Hematopoietic multipotent progenitor cell treated with erythropoietin and hydrocortisone succinate and interleukin-3 and kit ligand, for 17 days (in vitro differentiated cells): ENCODE data around the gene LGALSL.
"Not testable (repeated sequence)": the region's sequence is repeated elsewhere in the genome, so short reads cannot be mapped to it uniquely, and the experiment has no call there.

Experiments
- DNase-seq: peaks from one replicate; pipeline ENCODE4 v3.0.0-alpha.2; 2015; ENCODE audit warnings: low spot score

LGALSL gene

DNA sequence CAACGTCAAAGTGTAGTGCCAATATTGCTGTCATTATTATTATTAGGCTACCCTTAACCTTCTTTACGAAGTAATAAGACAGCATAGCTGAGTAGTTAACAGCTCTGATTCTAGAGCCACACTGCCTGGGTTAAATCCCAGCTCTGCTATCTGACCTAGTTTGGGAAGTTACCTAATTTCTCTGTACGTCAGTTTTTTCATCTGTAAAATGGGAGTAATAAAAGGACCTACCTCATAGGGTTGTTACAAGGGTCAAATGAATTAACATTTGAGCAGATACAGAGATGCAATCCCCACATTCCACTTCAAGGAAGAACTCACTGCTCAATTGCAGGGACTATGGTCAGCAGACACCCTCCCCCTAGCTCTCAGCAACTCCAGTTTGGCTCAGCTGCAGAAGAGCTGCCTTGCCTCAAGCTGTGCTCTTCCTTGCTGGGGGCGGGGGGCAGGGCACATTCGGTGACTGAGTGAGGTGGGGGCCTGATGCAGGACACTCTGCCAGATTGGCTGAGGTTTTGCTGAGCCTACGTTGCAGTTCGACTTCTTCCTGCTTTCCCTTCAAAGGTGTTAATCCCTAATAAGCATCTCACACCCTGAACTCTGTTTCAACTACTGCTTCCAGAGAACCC lies 11.0 kb upstream of the LGALSL start:
- no peak for DNase-seq

DNA sequence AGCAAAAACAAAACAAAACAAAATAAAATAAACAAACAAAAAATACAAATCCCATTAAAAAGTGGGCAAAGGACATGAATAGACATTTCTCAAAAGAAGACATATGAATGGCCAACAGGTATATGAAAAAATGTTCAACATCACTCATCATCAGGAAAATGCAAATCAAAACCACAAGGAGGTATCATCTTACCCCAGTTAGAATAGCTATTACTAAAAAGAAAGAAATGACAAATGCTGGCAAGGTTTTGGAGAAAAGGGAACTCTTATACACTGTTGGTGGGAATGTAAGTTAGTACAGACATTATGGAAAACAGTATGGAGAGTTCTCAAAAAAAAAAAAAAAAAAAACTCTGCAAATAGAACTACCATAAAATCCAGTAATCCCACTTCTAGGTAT lies 8.0 kb upstream of the LGALSL start:
- DNase-seq: not testable (repeated sequence)

DNA sequence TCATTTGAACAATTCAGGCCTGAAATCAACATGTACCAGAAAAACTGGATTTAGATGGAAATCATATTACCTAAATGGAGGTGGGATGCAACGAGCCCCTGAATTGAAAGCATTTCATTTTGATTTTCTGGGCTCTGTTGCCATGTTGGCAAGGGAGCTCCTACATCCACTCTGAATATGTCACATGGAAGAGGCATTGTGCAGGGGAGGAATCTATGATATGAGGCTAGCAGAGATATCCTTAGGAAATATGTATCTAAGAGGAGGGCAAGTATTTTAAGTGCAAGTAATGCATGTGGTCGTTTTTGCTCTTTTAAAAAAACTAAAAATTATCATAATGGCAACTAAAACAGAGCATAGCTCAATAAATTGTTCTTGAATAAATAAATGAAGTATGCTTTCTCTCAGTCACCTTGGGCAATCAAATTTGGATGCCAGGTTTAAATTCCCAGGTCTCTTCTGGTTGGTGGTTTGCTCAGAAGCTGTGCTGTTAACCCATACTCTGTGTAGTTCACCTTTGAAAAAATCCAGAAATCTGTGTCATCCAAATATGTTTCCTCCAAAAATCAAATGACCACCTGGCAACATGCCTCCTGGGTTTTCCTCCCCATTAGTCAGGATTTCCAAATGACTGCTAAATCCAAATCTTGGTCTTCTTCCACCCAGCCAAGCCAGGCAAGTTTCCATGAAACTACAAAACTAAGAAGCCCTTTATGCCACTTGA lies 6.5 kb upstream of the LGALSL start:
- no peak for DNase-seq

DNA sequence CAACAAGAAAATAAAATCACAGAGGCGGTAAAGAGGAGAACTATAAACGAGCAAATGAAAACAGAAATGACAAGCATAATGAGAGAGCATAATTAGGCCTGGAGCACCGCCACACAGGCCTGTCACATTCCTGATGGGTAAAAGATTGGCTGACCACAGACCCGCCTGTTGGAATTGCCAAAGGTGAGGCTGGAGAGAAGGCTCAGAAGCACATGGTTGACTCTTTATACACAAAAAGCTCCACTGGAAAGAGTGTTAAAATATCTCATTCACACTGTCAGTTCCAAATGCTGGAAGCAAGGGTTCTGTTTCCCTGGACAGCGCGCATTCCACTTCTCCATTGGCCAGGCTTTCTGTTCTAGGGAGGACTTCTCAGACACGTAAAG lies 5.9 kb upstream of the LGALSL start:
- no peak for DNase-seq

DNA sequence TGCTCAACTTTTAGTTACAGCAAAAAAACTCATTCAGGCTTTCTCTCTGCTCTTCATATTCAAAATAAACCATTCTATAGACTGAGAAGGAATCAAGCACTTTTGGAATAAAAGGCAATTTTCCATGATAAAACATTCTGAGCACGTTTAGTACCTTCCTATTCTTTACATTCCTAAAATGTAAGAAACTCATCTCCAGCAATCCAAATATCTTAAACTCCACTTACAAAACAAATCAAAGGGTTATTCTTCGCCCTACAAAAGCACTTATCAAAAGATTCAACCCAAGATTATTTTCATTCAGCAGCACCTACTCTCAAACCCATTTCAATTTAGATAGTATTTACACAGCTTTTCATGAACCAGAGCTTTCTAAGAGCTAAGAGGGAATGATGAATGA lies 2.9 kb upstream of the LGALSL start:
- DNase-seq: no peak

DNA sequence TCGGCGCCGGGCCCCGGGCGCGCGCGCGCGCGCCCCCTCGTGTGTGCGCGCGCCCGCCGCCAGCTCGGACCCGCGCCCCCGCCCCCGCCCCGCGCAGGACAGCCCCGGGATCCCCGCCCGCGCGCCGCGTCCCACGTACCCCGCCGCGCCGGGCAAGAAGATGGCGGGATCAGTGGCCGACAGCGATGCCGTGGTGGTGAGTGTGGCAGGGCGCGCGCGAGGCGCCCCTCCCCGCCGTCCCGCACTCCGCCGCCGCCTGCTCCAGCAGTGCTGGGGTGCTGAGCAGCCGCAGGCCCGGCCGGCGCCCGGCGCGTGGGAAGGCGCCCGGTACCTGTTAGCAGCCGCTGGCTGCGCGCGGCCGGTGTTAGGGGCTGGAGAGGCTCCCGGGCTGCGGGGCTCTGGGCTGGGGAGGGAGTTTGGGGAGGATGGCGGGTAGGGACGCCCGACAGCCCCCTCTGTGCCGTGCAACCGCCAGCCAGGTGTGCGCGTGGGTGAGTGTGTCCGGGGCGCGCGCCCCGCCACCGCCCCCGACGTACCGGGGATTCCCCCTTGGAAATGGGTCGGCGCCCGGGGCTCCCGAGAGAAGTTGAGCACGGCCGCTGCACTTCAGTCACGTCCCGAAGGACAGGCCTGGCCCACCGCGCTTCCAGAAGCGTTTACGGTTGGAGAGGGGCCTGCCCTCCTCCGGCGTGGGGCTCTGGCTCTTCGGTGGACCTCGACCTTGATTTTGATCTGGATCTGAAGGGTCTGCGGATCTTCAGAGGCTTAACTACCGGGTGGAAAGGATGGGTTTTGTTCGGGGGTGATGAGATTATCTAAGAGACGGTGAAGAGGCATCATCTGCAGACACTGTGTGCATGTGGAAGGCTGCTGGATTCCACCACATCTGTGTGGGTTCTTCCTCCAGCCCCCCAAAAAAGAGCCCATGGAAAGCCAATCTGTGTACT lies 697 bp downstream of the LGALSL start:
- no peak for DNase-seq

DNA sequence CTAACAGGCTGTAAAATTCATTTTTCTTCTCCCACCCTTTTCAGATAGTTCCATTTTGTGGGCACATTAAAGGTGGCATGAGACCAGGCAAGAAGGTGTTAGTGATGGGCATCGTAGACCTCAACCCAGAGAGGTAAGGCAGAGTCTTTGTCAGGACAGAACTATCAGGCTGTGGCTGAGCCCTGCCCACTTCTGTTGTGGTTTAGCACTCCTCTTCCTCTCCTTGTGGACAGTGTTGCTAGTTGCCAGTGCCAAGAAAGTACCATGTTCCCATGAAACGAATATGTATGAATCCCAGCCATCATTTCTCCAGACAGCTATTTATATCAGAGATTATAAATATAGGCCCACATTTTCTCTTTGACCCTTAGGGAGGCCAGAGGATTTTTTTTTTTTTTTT lies 1.6 kb downstream of the LGALSL start:
- no peak for DNase-seq

DNA sequence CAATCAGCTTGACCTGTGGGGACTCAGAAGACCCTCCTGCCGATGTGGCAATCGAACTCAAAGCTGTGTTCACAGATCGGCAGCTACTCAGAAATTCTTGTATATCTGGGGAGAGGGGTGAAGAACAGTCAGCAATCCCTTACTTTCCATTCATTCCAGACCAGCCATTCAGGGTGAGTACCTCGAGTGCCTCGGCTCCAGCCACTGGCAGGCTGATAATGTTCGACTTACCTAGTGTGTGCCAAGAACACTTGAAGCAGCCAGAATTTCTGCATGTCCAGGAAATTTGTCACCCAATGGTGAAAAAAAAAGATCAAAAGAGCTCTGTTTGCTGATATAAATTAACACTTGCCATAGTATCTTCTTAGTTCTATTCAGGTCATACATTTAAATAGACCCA lies 2.3 kb downstream of the LGALSL start:
- no peak for DNase-seq

DNA sequence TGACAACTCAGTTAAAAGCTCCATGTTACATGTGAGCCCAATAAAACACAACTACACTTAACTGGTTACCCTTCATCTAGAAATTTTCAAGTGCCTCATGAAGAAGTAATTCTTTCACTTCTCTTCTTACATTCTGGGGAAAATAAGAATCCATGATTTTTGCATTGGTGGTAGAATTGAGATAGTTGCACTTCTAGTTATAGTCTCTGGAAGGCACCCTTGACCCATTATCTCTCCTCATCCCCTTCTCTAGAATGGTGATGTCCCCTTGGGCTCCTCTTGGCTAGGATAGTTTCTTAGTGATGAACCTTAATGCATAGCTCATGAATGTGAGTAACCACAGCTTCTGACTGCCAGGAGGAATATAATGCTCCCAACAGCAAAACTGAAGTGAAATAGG lies 3.6 kb downstream of the LGALSL start:
- DNase-seq: no peak

DNA sequence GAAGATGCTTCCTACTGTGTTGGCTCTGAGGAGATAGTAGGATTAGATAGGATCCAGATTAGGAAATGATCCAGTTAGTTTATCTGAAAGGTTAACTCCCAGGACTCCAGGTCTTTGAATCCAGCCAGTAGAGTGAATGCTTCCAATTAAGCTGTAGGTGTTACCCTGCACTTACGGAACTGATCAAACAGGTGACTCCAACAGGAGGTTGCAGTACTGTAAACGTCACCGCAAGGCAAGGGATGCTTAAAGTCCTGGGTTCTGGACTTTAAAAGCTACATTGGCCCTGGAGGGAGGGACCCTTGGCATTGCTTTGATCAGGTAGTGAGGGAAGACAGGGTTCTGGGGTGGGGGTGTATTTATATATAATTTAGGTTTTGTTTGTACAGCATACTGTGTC lies 5.6 kb downstream of the LGALSL start:
- no peak for DNase-seq

DNA sequence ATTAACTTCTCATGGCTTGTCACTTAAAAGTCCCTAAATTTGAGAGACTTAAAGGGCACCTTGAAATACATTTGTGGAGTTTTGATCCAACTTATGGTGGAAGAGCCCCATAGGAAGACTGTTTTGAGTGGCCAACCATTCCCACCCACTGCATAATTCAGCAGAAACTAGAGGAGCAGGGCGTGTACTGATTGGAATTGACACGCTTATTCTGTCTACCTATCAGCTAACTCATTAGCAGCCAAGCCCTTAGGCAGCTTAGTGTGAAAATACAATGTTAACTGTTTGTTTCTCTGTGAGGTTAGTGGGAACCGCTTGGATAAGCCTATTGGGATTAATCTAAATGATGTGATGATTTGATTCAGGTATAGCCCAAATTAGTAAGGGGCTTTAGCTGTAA lies 6.4 kb downstream of the LGALSL start:
- DNase-seq: no peak

DNA sequence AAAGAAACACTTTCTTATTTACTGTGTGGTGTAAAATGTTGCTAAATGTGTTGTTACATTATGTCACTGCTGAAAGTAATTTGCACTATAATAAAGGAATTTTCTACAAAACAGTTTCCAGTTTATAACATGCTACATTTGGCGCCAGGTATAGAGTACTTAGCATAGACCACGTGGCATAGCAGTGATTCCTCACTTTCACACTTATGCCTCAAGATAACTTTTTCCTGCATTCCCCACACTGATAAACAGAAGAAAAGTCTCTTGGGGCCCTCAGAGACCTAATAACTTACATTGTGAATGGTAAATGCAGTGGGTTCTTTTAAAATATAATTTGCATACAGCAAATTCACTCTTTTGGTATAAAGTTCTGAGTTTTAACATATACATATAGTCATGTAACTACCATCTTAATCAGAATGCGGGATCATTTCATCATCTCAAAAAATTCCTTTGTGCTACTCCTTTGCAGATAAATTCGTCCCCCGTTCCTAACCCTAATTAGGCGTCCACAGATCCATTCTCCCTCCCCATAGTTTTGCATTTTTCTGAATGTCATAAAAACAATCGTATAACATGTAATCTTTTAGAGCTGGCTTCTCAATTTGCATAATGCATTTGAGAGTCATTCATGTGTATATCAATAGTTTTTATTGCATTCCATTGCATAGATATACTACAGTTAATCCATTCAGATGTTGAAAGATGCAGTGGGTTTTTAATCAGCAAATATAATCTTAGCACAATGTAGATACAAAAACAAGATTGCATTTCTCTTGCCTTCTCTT lies 7.5 kb downstream of the LGALSL start:
- DNase-seq: no peak

DNA sequence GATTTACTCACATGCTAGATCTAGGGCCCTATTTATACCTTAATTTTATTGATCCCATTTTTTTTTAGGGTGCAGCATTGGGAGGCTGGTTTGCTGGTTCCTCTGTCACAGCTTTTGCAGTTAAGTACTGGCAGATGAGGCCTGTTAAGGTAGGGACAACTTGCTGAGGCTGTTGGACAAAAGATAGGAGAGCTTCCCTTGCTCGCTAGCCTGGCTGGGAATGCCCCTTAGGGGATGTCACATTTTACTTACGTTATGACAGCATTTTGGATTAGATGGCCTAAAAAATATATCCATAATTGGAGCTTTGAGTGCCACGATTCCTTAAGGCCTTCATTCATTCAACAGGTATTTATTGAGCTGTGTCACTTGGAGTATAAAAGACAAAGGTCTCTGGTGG lies 8.2 kb downstream of the LGALSL start:
- no peak for DNase-seq

DNA sequence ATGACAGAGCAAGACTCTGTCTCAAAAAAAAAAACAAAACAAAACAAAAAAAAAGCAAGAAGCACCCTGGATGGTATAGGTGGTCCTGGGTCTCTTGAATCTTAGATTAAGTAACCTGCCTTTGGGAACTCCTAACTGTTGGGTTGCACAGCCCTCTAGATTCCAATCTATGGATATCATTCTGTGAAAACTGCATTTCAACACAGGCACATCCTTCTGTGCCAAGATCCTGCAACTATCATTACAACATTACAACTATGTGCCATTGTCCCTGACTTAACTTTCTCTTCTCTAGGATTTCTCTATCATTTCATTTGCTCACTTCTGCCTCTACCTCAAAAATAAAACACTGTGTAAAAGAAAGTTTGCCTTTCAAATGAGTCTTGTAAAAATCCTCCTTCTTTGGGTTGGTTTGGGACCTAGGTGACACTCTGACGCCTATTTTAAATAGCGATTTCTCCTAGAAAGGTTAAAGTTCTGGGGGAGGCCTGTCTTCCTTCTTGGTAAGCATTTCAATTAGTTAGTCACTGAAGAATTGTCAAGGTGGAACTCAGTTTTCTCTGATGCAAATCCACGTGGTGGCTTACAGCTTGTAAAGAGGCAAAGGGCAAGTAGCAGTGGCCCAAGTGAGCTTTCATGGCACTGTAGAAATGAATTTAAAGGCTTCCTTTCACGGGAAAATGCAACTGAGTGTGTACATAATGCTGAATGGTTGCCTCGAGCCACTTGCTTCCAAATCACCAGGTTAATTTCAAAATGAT lies 9.2 kb downstream of the LGALSL start:
- no peak for DNase-seq

DNA sequence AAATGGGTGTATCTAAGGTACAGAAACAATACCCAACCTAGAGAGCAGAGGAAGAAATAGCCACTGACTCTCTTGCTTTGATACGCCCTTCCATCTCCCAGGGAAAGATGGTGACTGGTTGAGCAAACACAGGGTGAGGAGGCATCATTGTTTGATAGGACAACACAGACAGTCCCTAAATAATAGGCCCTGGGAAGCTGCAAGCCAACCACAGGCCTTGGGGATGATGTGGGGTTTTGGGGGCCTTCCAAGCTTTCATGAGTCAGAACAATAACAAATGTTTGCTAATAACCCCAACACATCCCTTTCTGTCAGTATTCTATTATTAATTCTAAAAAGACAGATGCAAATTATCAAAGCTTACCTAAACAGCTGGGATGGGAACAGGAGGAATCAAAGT lies 9.8 kb downstream of the LGALSL start:
- no peak for DNase-seq

DNA sequence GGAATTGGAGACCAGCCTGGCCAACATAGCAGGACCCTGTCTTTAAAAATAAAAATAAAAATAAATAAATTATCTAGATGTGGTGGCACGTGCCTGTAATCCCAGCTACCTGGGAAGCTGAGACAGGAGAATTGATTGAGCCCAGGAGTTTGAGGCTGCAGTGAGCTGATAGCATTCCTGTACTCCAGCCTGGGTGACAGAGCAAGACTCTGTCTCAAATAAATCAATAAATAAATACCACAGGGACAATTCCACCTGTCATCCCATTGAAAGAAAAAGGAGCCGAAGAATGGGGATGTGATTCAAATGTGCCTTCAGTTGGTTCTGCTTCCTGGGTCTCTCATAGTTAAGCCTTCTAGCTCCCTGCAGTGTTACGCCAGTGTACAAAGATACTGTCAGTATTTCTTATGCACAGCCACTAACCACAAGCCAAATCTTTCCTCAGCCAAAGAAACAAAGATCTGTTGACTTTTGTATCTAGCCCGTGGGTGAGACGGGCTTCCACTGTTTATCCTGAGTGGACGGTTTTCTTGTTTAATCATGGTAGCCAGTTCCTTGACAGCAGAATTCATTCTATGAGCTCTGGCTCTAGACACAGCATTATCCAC lies 12.6 kb downstream of the LGALSL start:
- no peak for DNase-seq

DNA sequence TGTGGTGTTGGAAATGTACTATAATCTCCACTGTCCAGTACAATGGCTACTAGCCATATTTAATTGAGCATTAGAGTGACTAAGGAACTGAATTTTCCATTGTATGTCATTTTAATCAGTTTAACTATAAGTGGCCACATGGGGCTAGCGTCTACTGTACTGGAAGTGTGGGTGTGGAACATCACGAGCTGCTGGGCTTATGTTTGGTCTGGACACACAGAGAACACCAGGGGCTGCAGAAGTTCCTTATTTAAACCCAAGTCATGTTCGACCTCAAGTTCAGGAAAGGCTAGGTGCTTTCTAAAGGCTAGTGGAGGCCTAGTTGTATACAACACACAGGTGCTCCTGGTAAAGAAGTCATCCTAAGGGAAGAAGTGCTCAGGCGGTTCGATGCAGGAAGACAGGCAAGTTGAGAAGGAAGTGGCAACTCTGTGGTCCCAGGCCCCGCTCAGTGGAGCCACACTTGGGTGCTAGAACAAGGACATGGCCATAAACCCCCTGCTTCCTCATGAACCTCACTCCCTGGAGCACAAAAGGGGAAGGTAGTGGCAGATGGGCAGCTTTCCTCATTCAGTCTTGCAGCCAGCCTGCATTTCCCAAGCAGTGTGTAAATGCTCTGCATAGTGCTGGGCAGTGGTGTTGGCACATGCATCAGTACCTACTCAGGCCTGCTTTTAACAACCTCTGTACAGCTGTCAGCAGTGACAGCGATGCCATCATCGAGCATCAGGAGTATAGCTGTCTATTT lies 13.3 kb downstream of the LGALSL start:
- DNase-seq: no peak

DNA sequence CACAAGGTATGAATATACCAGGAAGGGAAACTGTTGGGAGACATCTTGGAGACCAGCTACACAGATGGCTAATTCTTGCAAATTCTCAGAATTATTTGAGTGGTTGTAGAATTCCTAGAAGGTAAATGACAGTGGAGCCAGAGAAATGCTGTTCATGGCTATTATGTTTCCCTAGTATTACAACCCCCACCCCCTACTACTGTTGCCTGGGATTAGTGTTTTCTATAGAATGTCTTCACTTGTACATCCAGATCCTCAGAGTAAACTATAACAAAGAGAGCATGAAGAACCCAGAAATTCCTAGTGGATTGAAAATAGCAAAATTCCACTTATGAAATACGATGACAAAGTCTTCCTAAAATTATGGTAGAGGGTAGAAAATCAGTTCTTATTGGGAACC lies 15.3 kb downstream of the LGALSL start:
- no peak for DNase-seq

DNA sequence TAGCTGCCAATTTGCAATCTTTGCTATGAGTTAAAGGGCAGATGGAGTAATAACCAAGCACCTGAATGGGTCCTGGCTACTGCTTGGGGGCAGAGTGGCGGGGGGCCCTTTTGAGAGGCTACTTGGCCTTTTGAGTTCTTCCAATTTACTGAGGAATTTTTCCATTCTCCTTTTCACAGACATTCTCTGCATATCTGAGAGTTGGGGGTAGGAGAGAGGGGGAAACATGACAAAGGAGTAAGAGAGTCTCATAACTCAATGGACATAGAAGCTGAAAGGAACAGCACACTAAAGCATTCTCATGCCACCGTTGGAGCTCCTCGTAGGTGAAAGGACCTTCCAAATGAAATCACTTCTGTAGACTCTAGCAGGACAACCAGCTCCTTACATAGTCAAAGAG lies 16.1 kb downstream of the LGALSL start:
- DNase-seq: no peak

DNA sequence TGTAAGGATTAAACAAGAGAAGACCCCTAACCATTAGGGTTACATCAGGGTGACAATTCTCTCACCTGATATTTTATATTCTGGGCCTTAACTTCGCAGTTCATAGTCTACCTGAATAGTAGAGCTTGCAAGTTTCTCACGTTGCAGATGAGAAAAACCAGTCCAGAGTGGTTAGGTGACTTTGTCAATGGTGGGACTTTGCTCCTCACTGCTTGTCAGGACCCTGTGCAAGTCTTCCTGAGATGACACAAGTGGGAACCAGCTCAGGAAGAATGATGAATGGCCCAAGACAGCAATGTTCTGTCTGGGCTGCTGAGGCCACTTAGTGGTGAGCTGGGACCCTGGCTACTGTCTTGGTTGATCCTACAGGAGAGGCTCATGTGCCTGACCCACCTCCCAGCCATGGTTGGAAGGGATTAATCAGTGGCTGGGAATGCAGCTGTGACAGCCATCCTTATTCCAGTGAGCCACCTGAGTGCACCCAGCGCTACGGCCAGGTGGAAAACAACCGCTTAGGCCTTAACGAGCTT lies 16.9 kb downstream of the LGALSL start:
- DNase-seq: no peak
